ENCODE data around the gene MAPK14.

MAPK14 gene

DNA sequence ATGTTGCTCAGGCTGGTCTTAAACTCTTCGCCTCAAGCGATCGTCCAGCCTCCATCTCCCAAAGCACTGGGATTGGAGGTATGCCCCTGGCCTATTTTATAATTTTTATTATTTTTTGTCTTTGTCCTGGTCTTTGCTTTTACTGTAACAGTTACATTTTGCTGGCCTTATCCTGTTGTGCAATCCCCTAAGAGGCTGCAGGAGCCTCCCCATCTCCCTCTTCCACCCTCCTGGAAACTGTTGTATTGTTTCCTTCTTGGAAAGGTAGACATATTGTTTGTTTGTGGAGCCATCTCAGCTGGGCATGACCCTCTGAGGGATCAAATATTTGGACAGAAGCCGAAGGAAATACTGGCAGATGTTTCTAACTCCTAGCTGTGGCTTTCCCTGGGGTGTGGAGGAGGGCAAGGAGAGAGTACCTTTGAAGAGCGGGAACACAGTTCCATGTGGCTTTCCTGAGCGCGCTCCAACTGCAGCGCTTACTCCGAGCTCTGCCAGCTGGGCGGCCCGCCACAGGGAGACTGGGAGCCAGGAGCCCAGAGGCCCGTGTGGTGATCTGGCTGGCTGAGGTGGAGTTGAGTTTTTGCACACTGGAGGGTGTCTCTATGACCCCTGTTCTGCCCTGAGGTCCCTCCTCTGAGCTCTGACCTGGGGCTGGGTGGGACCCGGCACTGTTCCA is 107.6 kb downstream of the MAPK14 start:
- no peaks in the 10 kb centered on the region for H3K9me3 ChIP-seq (ENCODE audit: control insufficient read depth, low read length)
- no peak overlapping the region for H3K4me2 ChIP-seq (ENCODE audit: low read length)
- no peaks in the 10 kb centered on the region for H3K27me3 ChIP-seq (ENCODE audit: control insufficient read depth, insufficient read depth, low read length)
- TF ChIP-seq, protein P1, sequence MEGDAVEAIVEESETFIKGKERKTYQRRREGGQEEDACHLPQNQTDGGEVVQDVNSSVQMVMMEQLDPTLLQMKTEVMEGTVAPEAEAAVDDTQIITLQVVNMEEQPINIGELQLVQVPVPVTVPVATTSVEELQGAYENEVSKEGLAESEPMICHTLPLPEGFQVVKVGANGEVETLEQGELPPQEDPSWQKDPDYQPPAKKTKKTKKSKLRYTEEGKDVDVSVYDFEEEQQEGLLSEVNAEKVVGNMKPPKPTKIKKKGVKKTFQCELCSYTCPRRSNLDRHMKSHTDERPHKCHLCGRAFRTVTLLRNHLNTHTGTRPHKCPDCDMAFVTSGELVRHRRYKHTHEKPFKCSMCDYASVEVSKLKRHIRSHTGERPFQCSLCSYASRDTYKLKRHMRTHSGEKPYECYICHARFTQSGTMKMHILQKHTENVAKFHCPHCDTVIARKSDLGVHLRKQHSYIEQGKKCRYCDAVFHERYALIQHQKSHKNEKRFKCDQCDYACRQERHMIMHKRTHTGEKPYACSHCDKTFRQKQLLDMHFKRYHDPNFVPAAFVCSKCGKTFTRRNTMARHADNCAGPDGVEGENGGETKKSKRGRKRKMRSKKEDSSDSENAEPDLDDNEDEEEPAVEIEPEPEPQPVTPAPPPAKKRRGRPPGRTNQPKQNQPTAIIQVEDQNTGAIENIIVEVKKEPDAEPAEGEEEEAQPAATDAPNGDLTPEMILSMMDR (IDR thresholded peaks at IDR 0.05), result no peak
- H3K4me3 ChIP-seq (ENCODE audit: low read depth, low read length), result no peak overlapping the region
- peaks cover 21% of the 10 kb centered on the region for H3K4me1 ChIP-seq
- H3K27ac ChIP-seq, result no peak overlapping the region
- H3K79me2 ChIP-seq, result peaks cover 8% of the 10 kb centered on the region
- H2AFZ ChIP-seq, result no peak overlapping the region
- H3K36me3 ChIP-seq (ENCODE audit: control insufficient read depth, insufficient read depth, low read length), result no peaks in the 10 kb centered on the region
- H3K9ac ChIP-seq, result no peak overlapping the region

DNA sequence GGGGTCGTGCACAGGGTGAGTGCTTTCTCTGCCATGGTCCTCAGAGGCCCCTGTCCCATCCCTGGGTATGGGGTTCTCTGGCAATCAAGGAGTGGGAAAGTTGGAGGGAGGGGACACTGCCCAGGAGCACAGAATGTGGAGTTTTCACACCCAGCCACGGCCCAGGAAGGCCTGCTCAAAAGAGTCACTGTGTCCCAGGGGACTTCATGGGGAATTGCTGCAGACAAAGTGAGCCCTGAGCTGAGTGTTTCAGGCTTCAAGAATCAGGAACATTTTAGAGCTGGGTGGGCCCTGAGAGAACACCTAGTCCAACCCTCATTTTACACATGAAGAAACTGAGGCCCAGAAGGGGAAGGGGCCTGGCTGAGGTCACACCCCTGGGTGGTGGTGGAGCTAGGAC is 108.4 kb downstream of the MAPK14 start:
- peaks cover 8% of the 10 kb centered on the region for H3K79me2 ChIP-seq
- no peak overlapping the region for H3K4me3 ChIP-seq (ENCODE audit: low read depth, low read length)
- H3K36me3 ChIP-seq (ENCODE audit: control insufficient read depth, insufficient read depth, low read length), result no peaks in the 10 kb centered on the region
- H3K4me2 ChIP-seq (ENCODE audit: low read length), result no peak overlapping the region
- peaks cover 21% of the 10 kb centered on the region for H3K4me1 ChIP-seq
- no peaks in the 10 kb centered on the region for H3K27me3 ChIP-seq (ENCODE audit: control insufficient read depth, insufficient read depth, low read length)
- TF ChIP-seq, protein P1 (IDR thresholded peaks at IDR 0.05), result no peak
- H3K9ac ChIP-seq, result no peak overlapping the region
- H3K27ac ChIP-seq, result no peak overlapping the region
- no peak overlapping the region for H2AFZ ChIP-seq
- no peaks in the 10 kb centered on the region for H3K9me3 ChIP-seq (ENCODE audit: control insufficient read depth, low read length)

DNA sequence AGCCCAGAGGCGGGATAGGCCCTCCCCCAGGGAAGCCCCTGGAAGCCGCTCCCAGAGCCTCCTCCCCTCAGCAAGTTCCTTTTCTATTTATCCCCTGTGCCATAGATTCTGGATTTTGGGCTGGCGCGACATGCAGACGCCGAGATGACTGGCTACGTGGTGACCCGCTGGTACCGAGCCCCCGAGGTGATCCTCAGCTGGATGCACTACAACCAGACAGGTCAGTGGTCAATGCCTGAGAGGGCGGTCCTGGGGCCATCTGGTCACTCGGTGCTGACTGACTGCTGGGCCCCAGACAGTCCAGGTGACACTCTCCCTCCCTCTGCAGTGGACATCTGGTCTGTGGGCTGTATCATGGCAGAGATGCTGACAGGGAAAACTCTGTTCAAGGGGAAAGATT is 108.9 kb downstream of the MAPK14 start:
- Histone ChIP-seq H3K4me1 (peaks cover 21% of the 10 kb centered on the region), H3K36me3 (ENCODE audit: control insufficient read depth, insufficient read depth, low read length) (no peaks in the 10 kb centered on the region), H2AFZ (no peak overlapping the region), H3K9ac (no peak overlapping the region), H3K4me2 (ENCODE audit: low read length) (no peak overlapping the region), H3K9me3 (ENCODE audit: control insufficient read depth, low read length) (no peaks in the 10 kb centered on the region), H3K27me3 (ENCODE audit: control insufficient read depth, insufficient read depth, low read length) (no peaks in the 10 kb centered on the region), H3K4me3 (ENCODE audit: low read depth, low read length) (no peak overlapping the region), H3K27ac (no peak overlapping the region), H3K79me2 (peaks cover 8% of the 10 kb centered on the region)
- TF ChIP-seq, protein P1 (IDR thresholded peaks at IDR 0.05), result no peak

DNA sequence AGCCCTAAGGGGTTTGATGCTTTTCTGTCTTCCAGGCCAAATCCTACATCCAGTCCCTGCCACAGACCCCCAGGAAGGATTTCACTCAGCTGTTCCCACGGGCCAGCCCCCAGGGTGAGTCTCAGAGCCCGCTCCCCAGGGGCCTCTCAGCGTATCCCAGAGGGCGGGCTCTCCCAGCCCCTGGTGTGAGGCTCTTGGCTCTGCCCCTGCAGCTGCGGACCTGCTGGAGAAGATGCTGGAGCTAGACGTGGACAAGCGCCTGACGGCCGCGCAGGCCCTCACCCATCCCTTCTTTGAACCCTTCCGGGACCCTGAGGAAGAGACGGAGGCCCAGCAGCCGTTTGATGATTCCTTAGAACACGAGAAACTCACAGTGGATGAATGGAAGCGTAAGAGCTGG is 111.1 kb downstream of the MAPK14 start:
- Histone ChIP-seq H3K36me3 (ENCODE audit: control insufficient read depth, insufficient read depth, low read length) (no peaks in the 10 kb centered on the region), H3K79me2 (peaks cover 1% of the 10 kb centered on the region), H3K9me3 (ENCODE audit: control insufficient read depth, low read length) (no peaks in the 10 kb centered on the region), H3K4me2 (ENCODE audit: low read length) (no peak overlapping the region), H3K9ac (no peak overlapping the region), H2AFZ (no peak overlapping the region), H3K27me3 (ENCODE audit: control insufficient read depth, insufficient read depth, low read length) (no peaks in the 10 kb centered on the region), H3K4me3 (ENCODE audit: low read depth, low read length) (no peak overlapping the region), H3K27ac (no peak overlapping the region), H3K4me1 (peaks cover 3% of the 10 kb centered on the region)
- TF ChIP-seq, protein P1 (IDR thresholded peaks at IDR 0.05), result no peak

DNA sequence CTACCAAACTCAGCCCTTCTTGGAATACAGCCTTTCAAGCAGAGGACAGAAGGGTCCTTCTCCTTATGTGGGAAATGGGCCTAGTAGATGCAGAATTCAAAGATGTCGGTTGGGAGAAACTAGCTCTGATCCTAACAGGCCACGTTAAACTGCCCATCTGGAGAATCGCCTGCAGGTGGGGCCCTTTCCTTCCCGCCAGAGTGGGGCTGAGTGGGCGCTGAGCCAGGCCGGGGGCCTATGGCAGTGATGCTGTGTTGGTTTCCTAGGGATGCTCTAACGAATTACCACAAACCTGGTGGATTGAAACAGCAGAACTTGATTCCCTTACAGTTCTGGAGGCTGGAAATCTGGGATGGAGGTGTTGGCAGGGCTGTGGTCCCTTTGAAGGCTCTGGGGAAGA is 111.8 kb downstream of the MAPK14 start:
- no peaks in the 10 kb centered on the region for H3K79me2 ChIP-seq
- no peaks in the 10 kb centered on the region for H3K4me1 ChIP-seq
- H3K36me3 ChIP-seq (ENCODE audit: control insufficient read depth, insufficient read depth, low read length), result no peaks in the 10 kb centered on the region
- no peak overlapping the region for H3K27ac ChIP-seq
- no peak overlapping the region for H3K4me3 ChIP-seq (ENCODE audit: low read depth, low read length)
- no peaks in the 10 kb centered on the region for H3K9me3 ChIP-seq (ENCODE audit: control insufficient read depth, low read length)
- H3K9ac ChIP-seq, result no peak overlapping the region
- H3K27me3 ChIP-seq (ENCODE audit: control insufficient read depth, insufficient read depth, low read length), result no peaks in the 10 kb centered on the region
- H3K4me2 ChIP-seq (ENCODE audit: low read length), result no peak overlapping the region
- TF ChIP-seq, protein P1 (IDR thresholded peaks at IDR 0.05), result peak; percentile 23
- no peak overlapping the region for H2AFZ ChIP-seq

Data from parathyroid adenoma (tissue), 2 donors.